HL-60 (cell line): ENCODE results near the gene ANKRD50.

Experiments used
- POLR2AphosphoS5 ChIP-seq: IDR thresholded peaks from 2 replicates; pipeline ENCODE4 v1.6.1; 2012; ENCODE audit warnings: low read depth
- REST ChIP-seq: IDR thresholded peaks from 2 replicates; pipeline ENCODE4 v1.6.1; 2012; ENCODE audit warnings: low read depth; ENCODE audit not compliant: insufficient replicate concordance
- SPI1 ChIP-seq: IDR thresholded peaks from 2 replicates; pipeline ENCODE4 v1.6.1; 2012; ENCODE audit warnings: low read depth, mild to moderate bottlenecking, borderline replicate concordance
- TF ChIP-seq, protein P1 (sequence below): IDR thresholded peaks from one replicate; pipeline ENCODE4 v1.5.1; 2011; ENCODE audit warnings: low read length, control low read depth, inconsistent platforms; ENCODE audit not compliant: insufficient read depth

GRCh38 chr4:124641715-124642381 is 70.7 kb downstream of the ANKRD50 start:
- TF ChIP-seq, protein P1, sequence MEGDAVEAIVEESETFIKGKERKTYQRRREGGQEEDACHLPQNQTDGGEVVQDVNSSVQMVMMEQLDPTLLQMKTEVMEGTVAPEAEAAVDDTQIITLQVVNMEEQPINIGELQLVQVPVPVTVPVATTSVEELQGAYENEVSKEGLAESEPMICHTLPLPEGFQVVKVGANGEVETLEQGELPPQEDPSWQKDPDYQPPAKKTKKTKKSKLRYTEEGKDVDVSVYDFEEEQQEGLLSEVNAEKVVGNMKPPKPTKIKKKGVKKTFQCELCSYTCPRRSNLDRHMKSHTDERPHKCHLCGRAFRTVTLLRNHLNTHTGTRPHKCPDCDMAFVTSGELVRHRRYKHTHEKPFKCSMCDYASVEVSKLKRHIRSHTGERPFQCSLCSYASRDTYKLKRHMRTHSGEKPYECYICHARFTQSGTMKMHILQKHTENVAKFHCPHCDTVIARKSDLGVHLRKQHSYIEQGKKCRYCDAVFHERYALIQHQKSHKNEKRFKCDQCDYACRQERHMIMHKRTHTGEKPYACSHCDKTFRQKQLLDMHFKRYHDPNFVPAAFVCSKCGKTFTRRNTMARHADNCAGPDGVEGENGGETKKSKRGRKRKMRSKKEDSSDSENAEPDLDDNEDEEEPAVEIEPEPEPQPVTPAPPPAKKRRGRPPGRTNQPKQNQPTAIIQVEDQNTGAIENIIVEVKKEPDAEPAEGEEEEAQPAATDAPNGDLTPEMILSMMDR, result no peak
- TF ChIP-seq SPI1 (no peak), REST (no peak), POLR2AphosphoS5 (no peak)
